HL-60 (cell line): Measurements from ENCODE around the gene FNDC3B.

Experiments
- DNase-seq, 2 experiments: peaks; one replicate each; pipeline ENCODE4 v3.0.0-alpha.2; 2010 to 2020; ENCODE audit warnings: low read depth in 1 of 2, low spot score in 1 of 2
- H3K27ac ChIP-seq: fragments of 250-450 bp; sonication (Bioruptor Pico); replicated peaks from 2 replicates; pipeline ENCODE4 v1.5.1; 2020; ENCODE audit warnings: mild to moderate bottlenecking, moderate library complexity
- H3K27me3 ChIP-seq: fragments of 250-450 bp; sonication (Bioruptor Pico); 2 replicates; pipeline ENCODE4 v1.5.1; 2021; ENCODE audit warnings: mild to moderate bottlenecking, moderate library complexity; ENCODE audit not compliant: insufficient read depth, poor library complexity, severe bottlenecking
- H3K4me3 ChIP-seq: replicated peaks from 2 replicates; pipeline ENCODE4 v1.5.1; 2011; ENCODE audit warnings: mild to moderate bottlenecking, control low read depth, low read length; ENCODE audit not compliant: insufficient read depth
- GABPA ChIP-seq: IDR thresholded peaks from 2 replicates; pipeline ENCODE4 v1.6.1; 2012; ENCODE audit warnings: low read depth
- POLR2AphosphoS5 ChIP-seq: IDR thresholded peaks from 2 replicates; pipeline ENCODE4 v1.6.1; 2012; ENCODE audit warnings: low read depth
- SPI1 ChIP-seq: IDR thresholded peaks from 2 replicates; pipeline ENCODE4 v1.6.1; 2012; ENCODE audit warnings: low read depth, mild to moderate bottlenecking, borderline replicate concordance
- TF ChIP-seq, protein P1 (sequence below): IDR thresholded peaks from 2 replicates; pipeline ENCODE4 v1.6.1; 2012; ENCODE audit warnings: low read depth; ENCODE audit not compliant: insufficient replicate concordance
- TF ChIP-seq, protein P2 (sequence below): IDR thresholded peaks from one replicate; pipeline ENCODE4 v1.5.1; 2011; ENCODE audit warnings: low read length, control low read depth, inconsistent platforms; ENCODE audit not compliant: insufficient read depth

FNDC3B gene

DNA sequence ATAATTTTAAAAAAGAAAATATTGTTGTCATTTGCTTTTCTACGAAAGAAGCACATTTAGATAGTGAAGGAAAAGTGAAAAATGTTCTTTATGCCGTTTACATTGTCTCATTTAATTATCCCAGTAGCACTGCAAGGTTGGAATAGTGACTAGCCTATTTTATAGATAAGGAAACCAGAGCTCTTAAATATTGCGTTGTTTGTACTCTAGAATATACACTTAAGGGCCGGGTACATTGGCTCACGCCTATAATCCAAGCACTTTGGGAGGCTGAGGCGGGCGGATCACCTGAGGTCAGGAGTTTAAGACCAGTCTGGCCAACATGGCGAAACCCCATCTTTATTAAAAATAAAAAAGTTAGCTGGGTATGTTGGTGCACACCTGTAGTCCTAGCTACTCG, 127.5 kb downstream of the FNDC3B start:
- Histone ChIP-seq H3K27me3 (no peaks in the 10 kb centered on the region), H3K4me3 (no peak overlapping the region), H3K27ac (no peak overlapping the region)
- TF ChIP-seq, protein P1, sequence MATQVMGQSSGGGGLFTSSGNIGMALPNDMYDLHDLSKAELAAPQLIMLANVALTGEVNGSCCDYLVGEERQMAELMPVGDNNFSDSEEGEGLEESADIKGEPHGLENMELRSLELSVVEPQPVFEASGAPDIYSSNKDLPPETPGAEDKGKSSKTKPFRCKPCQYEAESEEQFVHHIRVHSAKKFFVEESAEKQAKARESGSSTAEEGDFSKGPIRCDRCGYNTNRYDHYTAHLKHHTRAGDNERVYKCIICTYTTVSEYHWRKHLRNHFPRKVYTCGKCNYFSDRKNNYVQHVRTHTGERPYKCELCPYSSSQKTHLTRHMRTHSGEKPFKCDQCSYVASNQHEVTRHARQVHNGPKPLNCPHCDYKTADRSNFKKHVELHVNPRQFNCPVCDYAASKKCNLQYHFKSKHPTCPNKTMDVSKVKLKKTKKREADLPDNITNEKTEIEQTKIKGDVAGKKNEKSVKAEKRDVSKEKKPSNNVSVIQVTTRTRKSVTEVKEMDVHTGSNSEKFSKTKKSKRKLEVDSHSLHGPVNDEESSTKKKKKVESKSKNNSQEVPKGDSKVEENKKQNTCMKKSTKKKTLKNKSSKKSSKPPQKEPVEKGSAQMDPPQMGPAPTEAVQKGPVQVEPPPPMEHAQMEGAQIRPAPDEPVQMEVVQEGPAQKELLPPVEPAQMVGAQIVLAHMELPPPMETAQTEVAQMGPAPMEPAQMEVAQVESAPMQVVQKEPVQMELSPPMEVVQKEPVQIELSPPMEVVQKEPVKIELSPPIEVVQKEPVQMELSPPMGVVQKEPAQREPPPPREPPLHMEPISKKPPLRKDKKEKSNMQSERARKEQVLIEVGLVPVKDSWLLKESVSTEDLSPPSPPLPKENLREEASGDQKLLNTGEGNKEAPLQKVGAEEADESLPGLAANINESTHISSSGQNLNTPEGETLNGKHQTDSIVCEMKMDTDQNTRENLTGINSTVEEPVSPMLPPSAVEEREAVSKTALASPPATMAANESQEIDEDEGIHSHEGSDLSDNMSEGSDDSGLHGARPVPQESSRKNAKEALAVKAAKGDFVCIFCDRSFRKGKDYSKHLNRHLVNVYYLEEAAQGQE: no peak
- no peak for TF ChIP-seq GABPA
- TF ChIP-seq, protein P2, sequence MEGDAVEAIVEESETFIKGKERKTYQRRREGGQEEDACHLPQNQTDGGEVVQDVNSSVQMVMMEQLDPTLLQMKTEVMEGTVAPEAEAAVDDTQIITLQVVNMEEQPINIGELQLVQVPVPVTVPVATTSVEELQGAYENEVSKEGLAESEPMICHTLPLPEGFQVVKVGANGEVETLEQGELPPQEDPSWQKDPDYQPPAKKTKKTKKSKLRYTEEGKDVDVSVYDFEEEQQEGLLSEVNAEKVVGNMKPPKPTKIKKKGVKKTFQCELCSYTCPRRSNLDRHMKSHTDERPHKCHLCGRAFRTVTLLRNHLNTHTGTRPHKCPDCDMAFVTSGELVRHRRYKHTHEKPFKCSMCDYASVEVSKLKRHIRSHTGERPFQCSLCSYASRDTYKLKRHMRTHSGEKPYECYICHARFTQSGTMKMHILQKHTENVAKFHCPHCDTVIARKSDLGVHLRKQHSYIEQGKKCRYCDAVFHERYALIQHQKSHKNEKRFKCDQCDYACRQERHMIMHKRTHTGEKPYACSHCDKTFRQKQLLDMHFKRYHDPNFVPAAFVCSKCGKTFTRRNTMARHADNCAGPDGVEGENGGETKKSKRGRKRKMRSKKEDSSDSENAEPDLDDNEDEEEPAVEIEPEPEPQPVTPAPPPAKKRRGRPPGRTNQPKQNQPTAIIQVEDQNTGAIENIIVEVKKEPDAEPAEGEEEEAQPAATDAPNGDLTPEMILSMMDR: no peak
- TF ChIP-seq POLR2AphosphoS5: no peak
- no peak for TF ChIP-seq SPI1
- no peak for DNase-seq

DNA sequence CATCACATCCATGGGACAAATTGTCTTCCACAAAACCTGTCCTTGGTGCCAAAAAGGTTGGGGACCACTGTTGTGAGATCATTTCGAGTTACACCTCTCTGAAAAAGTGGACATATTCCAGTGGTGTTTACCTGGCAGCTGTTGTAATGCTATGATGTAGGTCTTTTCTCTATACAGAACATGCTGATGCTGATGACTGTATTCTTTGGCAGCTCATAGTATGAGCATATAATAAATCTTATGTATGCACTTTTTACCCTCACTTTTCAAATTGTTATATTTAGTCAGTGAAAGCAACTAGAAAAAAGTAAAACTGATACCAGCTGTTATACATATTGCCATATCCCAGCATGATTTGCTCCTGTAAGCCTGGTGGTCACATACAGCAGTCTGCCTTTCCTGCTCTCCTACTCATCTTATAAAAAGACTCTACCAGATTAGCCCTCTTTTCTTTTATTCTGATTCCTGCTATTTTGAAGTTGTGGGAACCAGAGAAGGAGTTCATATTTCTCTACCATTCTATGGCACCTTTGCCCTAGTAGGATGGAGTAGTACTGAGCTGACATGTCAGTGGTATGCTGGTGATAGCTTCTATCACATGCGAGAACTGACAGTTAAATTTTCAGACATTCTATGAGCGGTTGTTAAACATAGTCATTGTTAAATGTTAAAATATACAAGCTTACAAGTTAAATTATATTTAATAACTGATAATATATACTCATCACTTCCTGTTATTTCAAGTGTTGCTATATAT, 128.7 kb downstream of the FNDC3B start:
- H3K4me3 ChIP-seq: no peak overlapping the region
- no peak for DNase-seq
- H3K27ac ChIP-seq: no peak overlapping the region
- TF ChIP-seq, protein P2: no peak
- TF ChIP-seq GABPA (no peak), POLR2AphosphoS5 (no peak), SPI1 (no peak)
- TF ChIP-seq, protein P1: no peak
- H3K27me3 ChIP-seq: no peaks in the 10 kb centered on the region

DNA sequence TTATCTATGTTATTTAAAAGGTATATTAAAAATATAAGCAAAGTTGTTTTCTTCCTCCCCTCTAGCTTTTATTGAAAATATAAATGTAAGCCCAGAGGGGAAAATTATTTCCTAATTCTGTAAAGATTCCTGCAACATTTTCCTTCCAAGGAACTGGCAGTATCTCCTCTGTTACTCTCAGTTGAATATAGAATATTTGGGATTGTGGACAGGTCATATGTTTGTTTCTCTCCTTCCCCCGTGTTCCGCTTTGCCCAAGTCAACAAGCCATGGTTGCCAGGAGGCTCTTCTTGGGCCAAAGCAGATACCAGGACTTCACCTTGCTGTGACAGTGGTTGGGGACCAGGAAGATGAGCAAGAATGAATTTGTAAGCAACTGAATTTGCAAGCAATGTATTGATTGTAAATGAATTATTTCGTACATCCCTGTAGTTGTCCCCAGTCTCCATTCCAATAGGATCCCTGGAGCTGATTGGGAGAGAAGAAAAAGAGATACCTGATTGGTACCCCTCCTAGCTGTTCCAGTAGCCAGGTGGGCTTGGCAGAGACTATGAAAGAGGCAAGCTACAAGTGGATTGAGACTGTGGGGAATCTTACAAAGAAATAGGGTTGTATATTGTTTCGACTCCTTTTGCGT, 130.8 kb downstream of the FNDC3B start:
- H3K27ac ChIP-seq: no peak overlapping the region
- no peak for DNase-seq
- TF ChIP-seq GABPA (no peak), SPI1 (no peak), POLR2AphosphoS5 (no peak)
- TF ChIP-seq, protein P1: no peak
- TF ChIP-seq, protein P2: no peak

More for the DNA sequence above, 130.8 kb downstream of the FNDC3B start:
- no peaks in the 10 kb centered on the region for H3K27me3 ChIP-seq
- H3K4me3 ChIP-seq: no peak overlapping the region
